Kidney epithelial cell (primary cell): ENCODE data around the gene ATP6V1F. TPM values are rescaled to one million over a fixed set of nuclear protein-coding genes. Genes with fewer than 3 reads are reported as not detected.

Source experiments
- DNase-seq: peaks from one replicate; pipeline ENCODE4 v3.0.0-alpha.2; 2010; ENCODE audit warnings: low read depth
- H3K27me3 ChIP-seq: 2 replicates; pipeline ENCODE4 v1.6.0; 2011; ENCODE audit warnings: low read length; ENCODE audit not compliant: control insufficient read depth, insufficient read depth
- H3K36me3 ChIP-seq: 2 replicates; pipeline ENCODE4 v1.5.1; 2011; ENCODE audit warnings: low read length; ENCODE audit not compliant: control insufficient read depth, insufficient read depth
- H3K4me3 ChIP-seq: 2 replicates; pipeline ENCODE4 v1.5.1; 2011; ENCODE audit warnings: low read depth, mild to moderate bottlenecking, control low read depth, low read length
- total RNA-seq: library from RNA; depleted of rRNA; stranded (reverse); fragments of >200 nt; gene quantifications from 2 replicates; pipeline ENCODE4 v1.2.3, GENCODE V29; 2015
- TF ChIP-seq, protein P1 (sequence below): IDR thresholded peaks from 2 replicates; pipeline ENCODE4 v1.5.1; 2011; ENCODE audit warnings: mild to moderate bottlenecking, moderate library complexity, low read length, control low read depth, inconsistent platforms; ENCODE audit not compliant: insufficient read depth, poor library complexity, severe bottlenecking

ATP6V1F gene
- total RNA-seq, 1 donor from 2014 or later: 225 TPM

DNA sequence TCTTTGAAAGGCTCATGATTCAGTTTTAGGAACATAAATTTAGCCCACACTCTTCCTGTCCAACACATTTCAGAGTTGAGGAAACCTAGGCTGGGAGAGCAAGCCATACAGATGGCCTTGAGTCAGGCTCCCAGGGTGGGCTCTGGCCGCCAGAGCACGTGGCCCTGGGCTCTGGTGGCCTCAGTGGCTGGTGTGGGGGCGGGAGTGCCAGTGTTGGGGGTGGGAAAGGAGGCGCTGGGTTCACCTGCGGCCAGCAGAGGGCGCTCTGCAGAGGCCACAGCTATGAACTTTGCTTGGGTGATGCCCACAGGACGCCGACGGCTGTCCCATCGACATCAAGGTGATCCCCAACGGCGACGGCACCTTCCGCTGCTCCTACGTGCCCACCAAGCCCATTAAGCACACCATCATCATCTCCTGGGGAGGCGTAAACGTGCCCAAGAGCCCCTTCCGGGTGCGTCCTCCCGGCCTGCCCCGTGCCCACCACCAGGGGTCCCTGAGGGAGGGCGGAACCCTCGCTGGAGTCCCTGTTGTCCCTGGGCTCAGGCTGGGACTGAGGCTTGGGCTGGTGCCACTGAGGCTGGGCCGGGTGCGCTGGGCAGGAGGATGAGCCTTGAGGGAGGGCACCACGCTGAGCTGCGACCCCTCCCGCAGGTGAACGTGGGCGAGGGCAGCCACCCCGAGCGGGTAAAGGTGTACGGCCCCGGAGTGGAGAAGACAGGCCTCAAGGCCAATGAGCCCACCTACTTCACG lies 20.6 kb upstream of the ATP6V1F start:
- no peaks in the 10 kb centered on the region for H3K27me3 ChIP-seq
- no peak for DNase-seq
- TF ChIP-seq, protein P1, sequence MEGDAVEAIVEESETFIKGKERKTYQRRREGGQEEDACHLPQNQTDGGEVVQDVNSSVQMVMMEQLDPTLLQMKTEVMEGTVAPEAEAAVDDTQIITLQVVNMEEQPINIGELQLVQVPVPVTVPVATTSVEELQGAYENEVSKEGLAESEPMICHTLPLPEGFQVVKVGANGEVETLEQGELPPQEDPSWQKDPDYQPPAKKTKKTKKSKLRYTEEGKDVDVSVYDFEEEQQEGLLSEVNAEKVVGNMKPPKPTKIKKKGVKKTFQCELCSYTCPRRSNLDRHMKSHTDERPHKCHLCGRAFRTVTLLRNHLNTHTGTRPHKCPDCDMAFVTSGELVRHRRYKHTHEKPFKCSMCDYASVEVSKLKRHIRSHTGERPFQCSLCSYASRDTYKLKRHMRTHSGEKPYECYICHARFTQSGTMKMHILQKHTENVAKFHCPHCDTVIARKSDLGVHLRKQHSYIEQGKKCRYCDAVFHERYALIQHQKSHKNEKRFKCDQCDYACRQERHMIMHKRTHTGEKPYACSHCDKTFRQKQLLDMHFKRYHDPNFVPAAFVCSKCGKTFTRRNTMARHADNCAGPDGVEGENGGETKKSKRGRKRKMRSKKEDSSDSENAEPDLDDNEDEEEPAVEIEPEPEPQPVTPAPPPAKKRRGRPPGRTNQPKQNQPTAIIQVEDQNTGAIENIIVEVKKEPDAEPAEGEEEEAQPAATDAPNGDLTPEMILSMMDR: peak; percentile 84
- H3K36me3 ChIP-seq: peaks cover 12% of the 10 kb centered on the region
- H3K4me3 ChIP-seq: no peak overlapping the region

DNA sequence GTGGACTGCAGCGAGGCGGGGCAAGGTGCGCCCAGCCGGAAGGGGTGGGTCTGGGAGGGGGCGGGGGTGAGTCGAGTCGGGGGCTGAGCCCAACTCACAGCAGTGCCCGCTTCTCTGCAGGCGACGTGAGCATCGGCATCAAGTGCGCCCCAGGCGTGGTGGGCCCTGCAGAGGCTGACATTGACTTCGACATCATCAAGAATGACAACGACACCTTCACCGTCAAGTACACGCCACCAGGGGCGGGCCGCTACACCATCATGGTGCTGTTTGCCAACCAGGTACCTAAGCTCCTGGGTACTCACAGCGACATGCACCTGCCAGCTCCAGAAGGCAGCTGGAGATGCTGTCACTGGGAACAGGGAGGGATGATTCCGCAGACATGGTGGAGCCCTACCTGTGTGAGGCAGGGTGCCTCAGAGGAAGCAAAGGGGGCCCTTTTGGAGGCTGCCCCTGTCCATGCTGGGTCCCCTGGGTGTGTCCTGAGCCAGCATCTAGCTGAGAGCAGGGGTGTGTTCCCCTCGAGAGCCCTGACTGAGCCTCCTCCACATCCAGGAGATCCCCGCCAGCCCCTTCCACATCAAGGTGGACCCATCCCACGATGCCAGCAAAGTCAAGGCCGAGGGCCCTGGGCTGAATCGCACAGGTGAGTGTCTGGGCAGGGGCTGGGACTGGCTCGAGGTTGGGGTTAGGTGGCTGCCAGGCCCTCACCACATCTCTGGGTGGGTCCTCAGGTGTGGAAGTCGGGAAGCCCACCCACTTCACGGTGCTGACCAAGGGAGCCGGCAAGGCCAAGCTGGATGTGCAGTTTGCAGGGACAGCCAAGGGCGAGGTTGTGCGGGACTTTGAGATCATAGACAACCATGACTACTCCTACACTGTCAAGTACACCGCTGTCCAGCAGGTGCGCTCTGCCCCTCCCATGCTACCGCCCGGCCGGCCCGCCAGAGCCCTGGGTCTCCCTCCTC lies 19.7 kb upstream of the ATP6V1F start:
- Histone ChIP-seq H3K36me3 (peaks cover 11% of the 10 kb centered on the region), H3K4me3 (no peak overlapping the region), H3K27me3 (no peaks in the 10 kb centered on the region)
- TF ChIP-seq, protein P1: no peak
- no peak for DNase-seq

DNA sequence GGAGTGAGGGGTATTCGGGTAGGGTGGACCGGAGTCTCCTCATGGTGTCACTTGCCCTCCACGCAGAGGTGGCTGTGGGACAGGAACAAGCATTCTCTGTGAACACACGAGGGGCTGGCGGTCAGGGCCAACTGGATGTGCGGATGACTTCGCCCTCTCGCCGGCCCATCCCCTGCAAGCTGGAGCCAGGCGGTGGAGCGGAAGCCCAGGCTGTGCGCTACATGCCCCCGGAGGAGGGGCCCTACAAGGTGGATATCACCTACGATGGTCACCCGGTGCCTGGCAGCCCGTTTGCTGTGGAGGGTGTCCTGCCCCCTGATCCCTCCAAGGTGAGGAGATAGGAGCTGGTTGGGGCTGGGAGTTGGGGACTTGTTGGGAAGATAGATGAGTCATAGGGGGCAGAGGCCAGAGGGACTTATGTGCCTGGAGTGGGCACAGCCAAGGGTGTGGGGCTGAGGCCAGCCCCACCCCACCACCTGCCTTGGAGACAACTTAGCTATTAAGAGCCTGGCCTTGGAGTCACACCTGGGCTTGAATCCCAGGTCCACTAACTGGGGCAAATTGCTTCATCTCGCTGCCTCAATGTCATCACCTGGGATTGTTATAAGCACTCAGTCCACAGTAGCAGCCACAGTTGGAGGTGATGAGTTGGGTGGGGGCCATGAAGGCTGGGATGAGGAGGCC lies 18.6 kb upstream of the ATP6V1F start:
- Histone ChIP-seq H3K4me3 (no peak overlapping the region), H3K36me3 (peaks cover 11% of the 10 kb centered on the region), H3K27me3 (no peaks in the 10 kb centered on the region)
- TF ChIP-seq, protein P1: no peak
- DNase-seq: no peak

DNA sequence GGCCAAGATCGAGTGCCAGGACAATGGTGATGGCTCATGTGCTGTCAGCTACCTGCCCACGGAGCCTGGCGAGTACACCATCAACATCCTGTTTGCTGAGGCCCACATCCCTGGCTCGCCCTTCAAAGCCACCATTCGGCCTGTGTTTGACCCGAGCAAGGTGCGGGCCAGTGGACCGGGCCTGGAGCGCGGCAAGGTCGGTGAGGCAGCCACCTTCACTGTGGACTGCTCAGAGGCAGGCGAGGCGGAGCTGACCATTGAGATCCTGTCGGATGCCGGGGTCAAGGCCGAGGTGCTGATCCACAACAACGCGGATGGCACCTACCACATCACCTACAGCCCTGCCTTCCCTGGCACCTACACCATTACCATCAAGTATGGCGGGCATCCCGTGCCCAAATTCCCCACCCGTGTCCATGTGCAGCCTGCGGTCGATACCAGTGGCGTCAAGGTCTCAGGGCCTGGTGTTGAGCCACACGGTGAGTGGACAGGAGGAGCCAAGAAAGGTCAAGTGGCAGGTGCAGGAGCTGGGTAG lies 17.8 kb upstream of the ATP6V1F start:
- H3K4me3 ChIP-seq: no peak overlapping the region
- H3K36me3 ChIP-seq: peaks cover 9% of the 10 kb centered on the region
- no peak for DNase-seq
- TF ChIP-seq, protein P1: no peak
- no peaks in the 10 kb centered on the region for H3K27me3 ChIP-seq

DNA sequence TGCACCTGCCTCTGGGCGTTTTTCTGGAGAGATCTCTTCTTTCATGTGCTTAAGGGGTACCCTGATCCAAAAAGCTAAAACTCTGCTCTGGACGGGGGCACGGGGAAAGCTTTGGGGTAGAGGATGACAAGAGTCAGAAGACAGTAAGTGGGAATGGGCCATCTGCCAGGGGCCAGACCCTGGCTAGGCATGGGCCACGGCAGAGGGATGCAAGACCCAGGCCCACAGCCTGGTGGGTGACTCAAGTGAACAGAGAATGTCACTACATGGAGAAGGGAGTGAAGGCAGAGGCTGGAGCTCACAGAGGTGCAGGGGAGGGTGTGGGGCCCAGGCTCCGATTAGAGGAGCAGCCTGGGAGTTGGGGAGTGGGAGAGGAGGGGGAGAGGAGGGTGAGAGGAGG lies 17.2 kb upstream of the ATP6V1F start:
- Histone ChIP-seq H3K27me3 (no peaks in the 10 kb centered on the region), H3K4me3 (no peak overlapping the region), H3K36me3 (peaks cover 8% of the 10 kb centered on the region)
- TF ChIP-seq, protein P1: no peak
- DNase-seq: no peak
